Right atrium auricular region (tissue), 2 donors: ENCODE measurements around the gene DEGS2. TPM values are rescaled to one million over a fixed set of nuclear protein-coding genes. Genes with fewer than 3 reads are reported as not detected.

Source experiments
- DNase-seq: peaks from one replicate; pipeline ENCODE4 v3.0.0-alpha.2; 2019; ENCODE audit warnings: low spot score
- H3K27ac ChIP-seq, 2 donors: fragments of 200-600 bp; sonication (generic); 1 replicate in 1 of 2; 2 replicates in 1 of 2; pipeline ENCODE4 v1.5.1; 2016 to 2019
- H3K27me3 ChIP-seq, 2 donors: fragments of 200-600 bp; sonication (generic); one replicate each; pipeline versions ENCODE4 v1.5.1 to v1.6.0; 2017 to 2019
- H3K36me3 ChIP-seq: fragments of 200-600 bp; sonication (generic); one replicate; pipeline ENCODE4 v1.5.1; 2016
- H3K4me1 ChIP-seq, 2 donors: fragments of 200-600 bp; sonication (generic); one replicate each; pipeline versions ENCODE4 v1.5.1 to v1.6.0; 2017 to 2019
- H3K4me3 ChIP-seq, 2 donors: fragments of 200-600 bp; sonication (generic); 1 replicate in 1 of 2; 2 replicates in 1 of 2; pipeline ENCODE4 v1.5.1; 2017 to 2019; ENCODE audit warnings: mild to moderate bottlenecking in 1 of 2, moderate library complexity in 1 of 2
- H3K9me3 ChIP-seq, 2 donors: fragments of 200-600 bp; sonication (generic); one replicate each; pipeline ENCODE4 v1.5.1; 2019
- CTCF ChIP-seq, 2 donors: fragments of 200-600 bp; sonication (generic); IDR thresholded peaks; one replicate each; pipeline ENCODE4 v1.5.1; 2019; ENCODE audit warnings: antibody characterized with exemption in 2 of 2
- total RNA-seq, 2 donors: library from RNA; depleted of rRNA; stranded (reverse); fragments of >200 nt; gene quantifications; one replicate each; pipeline ENCODE4 v1.1.0, GENCODE V29; 2016

Gene DEGS2
- total RNA-seq, 2 donors from 2014 or later: not detected

GRCh38 chr14:100178691-100179090 lies 19.2 kb upstream of the DEGS2 start:
- no peak overlapping the region for H3K27ac ChIP-seq
- H3K9me3 ChIP-seq: no peaks in the 10 kb centered on the region
- H3K36me3 ChIP-seq: no peaks in the 10 kb centered on the region
- H3K4me3 ChIP-seq: no peak overlapping the region
- no peaks in the 10 kb centered on the region for H3K27me3 ChIP-seq
- H3K4me1 ChIP-seq: no peaks in the 10 kb centered on the region
- no peak for TF ChIP-seq CTCF (IDR thresholded peaks at IDR 0.05)
- DNase-seq: no peak

GRCh38 chr14:100176811-100177327 lies 17.4 kb upstream of the DEGS2 start:
- no peak for DNase-seq
- Histone ChIP-seq H3K4me1 (no peaks in the 10 kb centered on the region), H3K27me3 (no peaks in the 10 kb centered on the region), H3K27ac (no peak overlapping the region), H3K9me3 (no peaks in the 10 kb centered on the region), H3K36me3 (no peaks in the 10 kb centered on the region), H3K4me3 (no peak overlapping the region)
- TF ChIP-seq CTCF (IDR thresholded peaks at IDR 0.05): no peak

- Histone ChIP-seq H3K9me3 (no peaks in the 10 kb centered on the region), H3K27ac (no peak overlapping the region), H3K4me3 (no peak overlapping the region), H3K4me1 (no peaks in the 10 kb centered on the region), H3K27me3 (no peaks in the 10 kb centered on the region), H3K36me3 (no peaks in the 10 kb centered on the region)
- no peak for TF ChIP-seq CTCF (IDR thresholded peaks at IDR 0.05)
- DNase-seq: no peak
Observed at GRCh38 chr14:100173353-100173752, 13.9 kb upstream of the DEGS2 start.

- H3K27me3 ChIP-seq: no peaks in the 10 kb centered on the region
- no peak overlapping the region for H3K4me3 ChIP-seq
- H3K4me1 ChIP-seq: no peaks in the 10 kb centered on the region
- no peak for DNase-seq
- no peak for TF ChIP-seq CTCF (IDR thresholded peaks at IDR 0.05)
- H3K27ac ChIP-seq: no peak overlapping the region
- no peaks in the 10 kb centered on the region for H3K9me3 ChIP-seq
- H3K36me3 ChIP-seq: no peaks in the 10 kb centered on the region
Observed at GRCh38 chr14:100172811-100173210, 13.4 kb upstream of the DEGS2 start.

- Histone ChIP-seq H3K9me3 (no peaks in the 10 kb centered on the region), H3K36me3 (no peaks in the 10 kb centered on the region), H3K27me3 (no peaks in the 10 kb centered on the region), H3K27ac (no peak overlapping the region), H3K4me3 (no peak overlapping the region), H3K4me1 (peaks cover 0 to 10% of the 10 kb centered on the region in 2 donors)
- TF ChIP-seq CTCF (IDR thresholded peaks at IDR 0.05): no peak
- DNase-seq: no peak
Observed at GRCh38 chr14:100170880-100171279, 11.4 kb upstream of the DEGS2 start.

- H3K9me3 ChIP-seq: no peaks in the 10 kb centered on the region
- no peak for DNase-seq
- peaks cover 0 to 17% of the 10 kb centered on the region in 2 donors for H3K4me1 ChIP-seq
- H3K36me3 ChIP-seq: no peaks in the 10 kb centered on the region
- H3K4me3 ChIP-seq: no peak overlapping the region
- no peak for TF ChIP-seq CTCF (IDR thresholded peaks at IDR 0.05)
- H3K27me3 ChIP-seq: no peaks in the 10 kb centered on the region
- H3K27ac ChIP-seq: no peak overlapping the region
Observed at GRCh38 chr14:100168506-100168905, 9.1 kb upstream of the DEGS2 start.
